CD14-positive monocyte (primary cell): ENCODE data around the gene ACTR3. TPM values are rescaled to one million over a fixed set of nuclear protein-coding genes. Genes with fewer than 3 reads are reported as not detected.

ENCODE experiments used
- DNase-seq, 3 donors: peaks; one replicate each; pipeline ENCODE4 v3.0.0-alpha.2; 2011 to 2022
- H2AFZ ChIP-seq: 2 replicates; pipeline ENCODE4 v1.6.0; 2012; ENCODE audit warnings: mild to moderate bottlenecking, low read depth, low read length, inconsistent platforms; ENCODE audit not compliant: insufficient read depth, poor library complexity, severe bottlenecking
- H3K27ac ChIP-seq, 2 donors: 1 replicate in 1 of 2; 2 replicates in 1 of 2; pipeline ENCODE4 v1.5.1; 2012 to 2013; ENCODE audit warnings: low read length in 2 of 2, control low read depth in 1 of 2, inconsistent platforms in 1 of 2, low read depth in 1 of 2, mild to moderate bottlenecking in 1 of 2
- H3K27me3 ChIP-seq, 2 donors: one replicate each; pipeline versions ENCODE4 v1.6.0 to v1.6.1; 2011 to 2013; ENCODE audit warnings: low read length in 2 of 2; ENCODE audit not compliant: control insufficient read depth in 2 of 2, insufficient read depth in 2 of 2
- H3K36me3 ChIP-seq, 2 donors: replicated peaks in 1 of 2; 1 replicate in 1 of 2; 2 replicates in 1 of 2; pipeline versions ENCODE4 v1.5.1 to v1.6.1; 2012 to 2013; ENCODE audit warnings: low read length in 2 of 2, control low read depth in 1 of 2, inconsistent platforms in 1 of 2, mild to moderate bottlenecking in 1 of 2; ENCODE audit not compliant: insufficient read depth in 2 of 2, control insufficient read depth in 1 of 2
- H3K4me1 ChIP-seq, 2 donors: 1 replicate in 1 of 2; 2 replicates in 1 of 2; pipeline versions ENCODE4 v1.5.1 to v1.6.1; 2012 to 2013; ENCODE audit warnings: low read length in 2 of 2, control low read depth in 1 of 2, inconsistent platforms in 1 of 2, mild to moderate bottlenecking in 1 of 2, moderate library complexity in 1 of 2; ENCODE audit not compliant: insufficient read depth in 2 of 2, control insufficient read depth in 1 of 2
- H3K4me2 ChIP-seq: replicated peaks from 2 replicates; pipeline ENCODE3; 2012; ENCODE audit warnings: low read length, moderate library complexity, mild to moderate bottlenecking; ENCODE audit not compliant: poor library complexity, severe bottlenecking; ENCODE audit errors: extremely low read depth
- H3K4me3 ChIP-seq, 3 experiments: fragments of 200-600 bp in 1 of 3; sonication (generic) in 1 of 3; replicated peaks in 1 of 3; 1 replicate in 2 of 3; 2 replicates in 1 of 3; pipeline ENCODE4 v1.5.1; 2011 to 2013; ENCODE audit warnings: low read length in 3 of 3, mild to moderate bottlenecking in 3 of 3, control low read depth in 2 of 3, low read depth in 2 of 3, inconsistent platforms in 1 of 3, moderate library complexity in 1 of 3
- H3K79me2 ChIP-seq: 2 replicates; pipeline ENCODE4 v1.6.0; 2012; ENCODE audit warnings: mild to moderate bottlenecking, control low read depth, inconsistent platforms, low read length, moderate library complexity; ENCODE audit not compliant: insufficient read depth
- H3K9ac ChIP-seq: 2 replicates; pipeline ENCODE4 v1.6.0; 2017; ENCODE audit warnings: low read length, mild to moderate bottlenecking; ENCODE audit not compliant: insufficient read depth, poor library complexity, severe bottlenecking
- H3K9me3 ChIP-seq, 2 donors: replicated peaks in 1 of 2; 1 replicate in 1 of 2; 2 replicates in 1 of 2; pipeline versions ENCODE4 v1.5.1 to v1.6.1; 2012 to 2013; ENCODE audit warnings: low read length in 2 of 2, control low read depth in 1 of 2; ENCODE audit not compliant: control insufficient read depth in 1 of 2, insufficient read depth in 1 of 2
- H4K20me1 ChIP-seq: 2 replicates; pipeline ENCODE4 v1.6.0; 2012; ENCODE audit warnings: mild to moderate bottlenecking, low read length, control low read depth, moderate library complexity; ENCODE audit not compliant: insufficient read depth
- H3K27ac Mint-ChIP-seq, 7 donors: one replicate each; pipeline ENCODE4 v1.8.0; 2020; ENCODE audit warnings: mild to moderate bottlenecking in 7 of 7, mixed read lengths in 7 of 7, moderate library complexity in 6 of 7, inconsistent platforms in 2 of 7
- H3K27me3 Mint-ChIP-seq, 3 donors: one replicate each; pipeline ENCODE4 v1.8.0; 2021 to 2022; ENCODE audit warnings: low read depth in 3 of 3, mild to moderate bottlenecking in 3 of 3, mixed read lengths in 3 of 3, moderate library complexity in 3 of 3, inconsistent platforms in 1 of 3
- H3K36me3 Mint-ChIP-seq, 2 donors: one replicate each; pipeline ENCODE4 v1.8.0; 2020; ENCODE audit warnings: mixed read lengths in 2 of 2, inconsistent platforms in 1 of 2, mild to moderate bottlenecking in 1 of 2
- H3K4me1 Mint-ChIP-seq: one replicate; pipeline ENCODE4 v1.8.0; 2020; ENCODE audit warnings: mild to moderate bottlenecking, mixed read lengths
- H3K4me3 Mint-ChIP-seq, 2 donors: one replicate each; pipeline ENCODE4 v1.8.0; 2020; ENCODE audit warnings: mild to moderate bottlenecking in 2 of 2, mixed read lengths in 2 of 2, moderate library complexity in 1 of 2
- H3K9me3 Mint-ChIP-seq, 7 donors: one replicate each; pipeline ENCODE4 v1.8.0; 2020 to 2022; ENCODE audit warnings: mixed read lengths in 7 of 7, mild to moderate bottlenecking in 6 of 7, moderate library complexity in 6 of 7, inconsistent platforms in 2 of 7
- CTCF ChIP-seq: fragments of 200-600 bp; IDR thresholded peaks from one replicate; pipeline ENCODE4 v1.8.0; 2022; ENCODE audit warnings: antibody characterized with exemption, mild to moderate bottlenecking
- whole genome bisulfite sequencing: methylation state at CpG from one replicate; pipeline ENCODE4 v1.1.5; 2013; ENCODE audit warnings: missing lambda C conversion rate; ENCODE audit not compliant: insufficient coverage; 5-methylcytosine and 5-hydroxymethylcytosine counted together
- intact Hi-C, 2 donors: fragments of 100-400 bp; cut with micrococcal nuclease; formaldehyde crosslinking; loops; one replicate each; pipeline versions ENCODE4 v1.15.0 to v1.15.1; 2023
- polyA plus RNA-seq, 3 donors: library from polyadenylated mRNA; depleted of rRNA in 1 of 3; unstranded in 2 of 3; stranded (reverse) in 1 of 3; fragments of 300-500 nt in 2 of 3; fragments of >200 nt in 1 of 3; fragmentation: Illumina TruSeq in 2 of 3; gene quantifications; 1 replicate in 2 of 3; 2 replicates in 1 of 3; pipeline ENCODE4 v1.2.3, GENCODE V29; 2012 to 2021

The ACTR3 gene
- polyA plus RNA-seq, 3 donors = 103 to 557 (median 464) TPM

- Histone ChIP-seq H3K4me1 (no peaks in the 10 kb centered on the region), H2AFZ (no peak overlapping the region), H3K4me3 (no peak overlapping the region), H3K9me3 (no peaks in the 10 kb centered on the region), H3K9ac (no peak overlapping the region), H3K79me2 (no peaks in the 10 kb centered on the region), H4K20me1 (no peaks in the 10 kb centered on the region), H3K27me3 (peaks cover 0 to 3% of the 10 kb centered on the region in 2 donors), H3K4me2 (no peak overlapping the region), H3K36me3 (no peaks in the 10 kb centered on the region), H3K27ac (no peak overlapping the region)
- Mint-ChIP-seq H3K36me3 (no peaks in the 10 kb centered on the region), H3K4me1 (no peaks in the 10 kb centered on the region), H3K27ac (no peak overlapping the region), H3K4me3 (no peak overlapping the region), H3K9me3 (peaks cover 0 to 3% (median 0%) of the 10 kb centered on the region in 7 donors), H3K27me3 (peaks cover 7 to 15% (median 11%) of the 10 kb centered on the region in 3 donors)
- 88% methylated on average over 2 of the region's 5 CpGs for whole genome bisulfite sequencing
- intact Hi-C loops = no loop called here
- DNase-seq = no peak
- no peak for TF ChIP-seq CTCF
Measured at GRCh38 chr2:114001152-114001551, 111.3 kb downstream of the ACTR3 start.

GRCh38 chr2:114001937-114002336 lies 112.0 kb downstream of the ACTR3 start:
- no peaks in the 10 kb centered on the region for H3K36me3 ChIP-seq
- H3K4me3 ChIP-seq = no peak overlapping the region
- H3K27me3 Mint-ChIP-seq = peaks cover 7 to 13% (median 11%) of the 10 kb centered on the region in 3 donors
- TF ChIP-seq CTCF = no peak
- H3K4me2 ChIP-seq = no peak overlapping the region
- intact Hi-C loops = no loop called here
- no peaks in the 10 kb centered on the region for H4K20me1 ChIP-seq
- no peaks in the 10 kb centered on the region for H3K9me3 ChIP-seq
- 95% methylated on average over 2 of the region's 2 CpGs for WGBS
- no peak overlapping the region for H3K27ac Mint-ChIP-seq
- H3K9me3 Mint-ChIP-seq = peaks cover 0 to 5% (median 0%) of the 10 kb centered on the region in 7 donors
- H3K36me3 Mint-ChIP-seq = no peaks in the 10 kb centered on the region
- no peak for DNase-seq
- no peak overlapping the region for H2AFZ ChIP-seq
- H3K4me3 Mint-ChIP-seq = no peak overlapping the region
- H3K4me1 Mint-ChIP-seq = no peaks in the 10 kb centered on the region
- no peaks in the 10 kb centered on the region for H3K4me1 ChIP-seq
- H3K27me3 ChIP-seq = peaks cover 0 to 3% of the 10 kb centered on the region in 2 donors
- H3K79me2 ChIP-seq = no peaks in the 10 kb centered on the region
- no peak overlapping the region for H3K9ac ChIP-seq
- no peak overlapping the region for H3K27ac ChIP-seq
